Loucy (cell line): Measurements from ENCODE around the gene PCCA.

Experiments
- CTCF ChIP-seq: fragments of 200-600 bp; sonication (generic); conservative IDR thresholded peaks from 2 replicates; pipeline ENCODE4 v1.5.1; 2014; ENCODE audit warnings: mild to moderate bottlenecking, antibody characterized with exemption, low read length
- EZH2phosphoT487 ChIP-seq: fragments of 200-600 bp; IDR thresholded peaks from 2 replicates; pipeline ENCODE4 v1.6.1; 2018; ENCODE audit warnings: antibody characterized with exemption, mild to moderate bottlenecking, moderate library complexity, borderline replicate concordance

DNA sequence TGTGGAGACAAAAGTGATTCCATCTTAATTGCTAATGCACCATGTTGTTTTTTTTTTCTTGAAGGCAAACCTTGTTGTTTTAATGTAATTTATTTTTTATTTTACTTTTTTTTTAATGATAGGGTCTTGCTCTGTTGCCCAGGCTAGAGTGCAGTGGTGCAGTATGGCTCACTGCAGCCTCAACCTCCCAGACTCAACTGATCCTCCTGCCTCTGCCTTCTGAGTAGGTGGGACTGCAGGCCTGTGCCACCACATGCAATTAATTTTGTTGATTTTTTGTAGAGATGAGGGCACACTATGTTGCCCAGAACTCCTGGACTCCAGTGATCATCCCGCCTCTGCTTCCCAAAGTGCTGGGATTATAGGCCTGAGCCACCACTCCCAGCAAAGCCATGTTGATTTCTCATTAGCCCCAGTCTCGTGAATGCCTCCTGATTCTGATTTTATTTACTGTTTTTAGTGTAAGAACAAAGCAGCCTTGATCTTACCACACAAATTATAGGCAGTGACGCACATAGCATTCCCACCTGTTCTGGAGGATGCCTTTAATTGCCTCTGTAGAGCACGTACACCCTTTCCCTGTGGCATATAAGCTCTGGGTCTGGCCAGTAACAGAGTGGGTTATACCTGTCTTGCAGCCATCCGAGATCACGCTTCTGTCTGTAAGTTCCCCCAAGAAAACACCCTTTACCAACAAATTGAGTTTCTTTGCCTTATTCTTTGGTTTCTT is 349.3 kb downstream of the PCCA start:
- no peak for TF ChIP-seq CTCF
- TF ChIP-seq EZH2phosphoT487 = no peak
